ENCODE results near the gene GOLGA8T.
"Not testable (repeated sequence)": the region's sequence is repeated elsewhere in the genome, so short reads cannot be mapped to it uniquely, and the experiment has no call there.

GOLGA8T gene

GRCh38 chr15:30134751-30135150 is at the start of gene GOLGA8T:
Gene GOLGA8T, plus strand, starts transcription at chr15:30135051. Its CDS starts 98 bp downstream, at chr15:30135149.
- not testable (repeated sequence) for ATAC-seq (ENCODE audit: insufficient read depth, low read depth); H3K36me3 ChIP-seq (ENCODE audit: insufficient read depth, low read length); H3K9me3 ChIP-seq (ENCODE audit: insufficient read depth, low read length, severe bottlenecking); H4K20me1 ChIP-seq (ENCODE audit: insufficient read depth, low read length); DNase-seq; H3K27ac ChIP-seq (ENCODE audit: low read length); H3K79me2 ChIP-seq (ENCODE audit: insufficient read depth, low read length); H3K4me2 ChIP-seq (ENCODE audit: insufficient read depth, low read length); H3K4me1 ChIP-seq (ENCODE audit: insufficient read depth, low read length); H3K4me3 ChIP-seq (ENCODE audit: low read depth in 1 of 2, low read length in 2 of 2); H3K9ac ChIP-seq (ENCODE audit: low read depth, low read length); H2AFZ ChIP-seq (ENCODE audit: low read depth, low read length); H3K27me3 ChIP-seq (ENCODE audit: insufficient read depth, low read length, poor library complexity)

- H4K20me1 ChIP-seq (ENCODE audit: insufficient read depth, low read length); H3K4me1 ChIP-seq (ENCODE audit: insufficient read depth, low read length): not testable (repeated sequence)
- ATAC-seq (ENCODE audit: insufficient read depth, low read depth) = peak; percentile 77
These were observed 37.0 kb upstream of the GOLGA8T start for GRCh38 chr15:30097827-30098226.

GRCh38 chr15:30102890-30103289 is 32.0 kb upstream of the GOLGA8T start:
- not testable (repeated sequence) for H2AFZ ChIP-seq (ENCODE audit: low read depth, low read length); H3K36me3 ChIP-seq (ENCODE audit: insufficient read depth, low read length); H3K27me3 ChIP-seq (ENCODE audit: insufficient read depth, low read length, poor library complexity); H3K4me3 ChIP-seq (ENCODE audit: low read depth in 1 of 2, low read length in 2 of 2); H3K27ac ChIP-seq (ENCODE audit: low read length); H3K9me3 ChIP-seq (ENCODE audit: insufficient read depth, low read length, severe bottlenecking); H3K9ac ChIP-seq (ENCODE audit: low read depth, low read length); H3K79me2 ChIP-seq (ENCODE audit: insufficient read depth, low read length); H3K4me2 ChIP-seq (ENCODE audit: insufficient read depth, low read length); H3K4me1 ChIP-seq (ENCODE audit: insufficient read depth, low read length); DNase-seq; H4K20me1 ChIP-seq (ENCODE audit: insufficient read depth, low read length); ATAC-seq (ENCODE audit: insufficient read depth, low read depth)

More at GRCh38 chr15:30097827-30098226, 37.0 kb upstream of the GOLGA8T start:
- not testable (repeated sequence) for H3K27ac ChIP-seq (ENCODE audit: low read length); H3K79me2 ChIP-seq (ENCODE audit: insufficient read depth, low read length); H3K27me3 ChIP-seq (ENCODE audit: insufficient read depth, low read length, poor library complexity); H3K4me2 ChIP-seq (ENCODE audit: insufficient read depth, low read length); H3K9me3 ChIP-seq (ENCODE audit: insufficient read depth, low read length, severe bottlenecking); DNase-seq; H3K9ac ChIP-seq (ENCODE audit: low read depth, low read length); H3K4me3 ChIP-seq (ENCODE audit: low read depth in 1 of 2, low read length in 2 of 2); H2AFZ ChIP-seq (ENCODE audit: low read depth, low read length); H3K36me3 ChIP-seq (ENCODE audit: insufficient read depth, low read length)

- H3K4me3 ChIP-seq (ENCODE audit: low read depth in 1 of 2, low read length in 2 of 2); H3K36me3 ChIP-seq (ENCODE audit: insufficient read depth, low read length); H3K4me1 ChIP-seq (ENCODE audit: insufficient read depth, low read length); H3K27ac ChIP-seq (ENCODE audit: low read length); H3K4me2 ChIP-seq (ENCODE audit: insufficient read depth, low read length); H3K9ac ChIP-seq (ENCODE audit: low read depth, low read length); H3K9me3 ChIP-seq (ENCODE audit: insufficient read depth, low read length, severe bottlenecking); H4K20me1 ChIP-seq (ENCODE audit: insufficient read depth, low read length); H2AFZ ChIP-seq (ENCODE audit: low read depth, low read length); H3K27me3 ChIP-seq (ENCODE audit: insufficient read depth, low read length, poor library complexity); H3K79me2 ChIP-seq (ENCODE audit: insufficient read depth, low read length); DNase-seq: not testable (repeated sequence)
- peak; percentile 56 for ATAC-seq (ENCODE audit: insufficient read depth, low read depth)
These were observed 30.8 kb upstream of the GOLGA8T start for GRCh38 chr15:30103941-30104507.

- H3K9ac ChIP-seq (ENCODE audit: low read depth, low read length); H3K4me3 ChIP-seq (ENCODE audit: low read depth in 1 of 2, low read length in 2 of 2); H4K20me1 ChIP-seq (ENCODE audit: insufficient read depth, low read length); ATAC-seq (ENCODE audit: insufficient read depth, low read depth); H2AFZ ChIP-seq (ENCODE audit: low read depth, low read length); H3K79me2 ChIP-seq (ENCODE audit: insufficient read depth, low read length); H3K27ac ChIP-seq (ENCODE audit: low read length); H3K4me1 ChIP-seq (ENCODE audit: insufficient read depth, low read length); H3K4me2 ChIP-seq (ENCODE audit: insufficient read depth, low read length); H3K36me3 ChIP-seq (ENCODE audit: insufficient read depth, low read length); H3K9me3 ChIP-seq (ENCODE audit: insufficient read depth, low read length, severe bottlenecking); H3K27me3 ChIP-seq (ENCODE audit: insufficient read depth, low read length, poor library complexity); DNase-seq: not testable (repeated sequence)
These were observed 24.3 kb upstream of the GOLGA8T start for GRCh38 chr15:30110591-30110990.

- not testable (repeated sequence) for H3K4me3 ChIP-seq (ENCODE audit: low read depth in 1 of 2, low read length in 2 of 2); ATAC-seq (ENCODE audit: insufficient read depth, low read depth); H4K20me1 ChIP-seq (ENCODE audit: insufficient read depth, low read length); H3K27me3 ChIP-seq (ENCODE audit: insufficient read depth, low read length, poor library complexity); H3K4me1 ChIP-seq (ENCODE audit: insufficient read depth, low read length); H3K4me2 ChIP-seq (ENCODE audit: insufficient read depth, low read length); H3K36me3 ChIP-seq (ENCODE audit: insufficient read depth, low read length); H2AFZ ChIP-seq (ENCODE audit: low read depth, low read length); H3K9me3 ChIP-seq (ENCODE audit: insufficient read depth, low read length, severe bottlenecking); H3K9ac ChIP-seq (ENCODE audit: low read depth, low read length); H3K27ac ChIP-seq (ENCODE audit: low read length); H3K79me2 ChIP-seq (ENCODE audit: insufficient read depth, low read length)
- DNase-seq = peak; percentile 2
These were observed 4.8 kb upstream of the GOLGA8T start for GRCh38 chr15:30130066-30130465.

- not testable (repeated sequence) for H3K79me2 ChIP-seq (ENCODE audit: insufficient read depth, low read length); DNase-seq; H3K36me3 ChIP-seq (ENCODE audit: insufficient read depth, low read length); H3K27ac ChIP-seq (ENCODE audit: low read length); H3K4me1 ChIP-seq (ENCODE audit: insufficient read depth, low read length); H2AFZ ChIP-seq (ENCODE audit: low read depth, low read length); H4K20me1 ChIP-seq (ENCODE audit: insufficient read depth, low read length); H3K4me3 ChIP-seq (ENCODE audit: low read depth in 1 of 2, low read length in 2 of 2); H3K9ac ChIP-seq (ENCODE audit: low read depth, low read length); ATAC-seq (ENCODE audit: insufficient read depth, low read depth); H3K4me2 ChIP-seq (ENCODE audit: insufficient read depth, low read length); H3K9me3 ChIP-seq (ENCODE audit: insufficient read depth, low read length, severe bottlenecking); H3K27me3 ChIP-seq (ENCODE audit: insufficient read depth, low read length, poor library complexity)
These were observed 8.4 kb downstream of the GOLGA8T start for GRCh38 chr15:30143246-30143645.

GRCh38 chr15:30149891-30150290 is 15.0 kb downstream of the GOLGA8T start:
- ATAC-seq (ENCODE audit: insufficient read depth, low read depth) = peak; percentile 44; the same call in 1 of the 3 replicates
- H3K9ac ChIP-seq (ENCODE audit: low read depth, low read length); H3K79me2 ChIP-seq (ENCODE audit: insufficient read depth, low read length); H4K20me1 ChIP-seq (ENCODE audit: insufficient read depth, low read length); DNase-seq; H3K36me3 ChIP-seq (ENCODE audit: insufficient read depth, low read length); H3K4me2 ChIP-seq (ENCODE audit: insufficient read depth, low read length); H3K4me3 ChIP-seq (ENCODE audit: low read depth in 1 of 2, low read length in 2 of 2); H2AFZ ChIP-seq (ENCODE audit: low read depth, low read length); H3K27me3 ChIP-seq (ENCODE audit: insufficient read depth, low read length, poor library complexity); H3K27ac ChIP-seq (ENCODE audit: low read length); H3K9me3 ChIP-seq (ENCODE audit: insufficient read depth, low read length, severe bottlenecking); H3K4me1 ChIP-seq (ENCODE audit: insufficient read depth, low read length): not testable (repeated sequence)
